HepG2 (cell line): ENCODE data around the gene HNRNPAB. TPM values are rescaled to one million over a fixed set of nuclear protein-coding genes. Genes with fewer than 3 reads are reported as not detected.

Source experiments
- ATAC-seq: fragments of 200-7000 bp; cut with Tn5 transposase; 3 replicates; pipeline ENCODE4 v1.9.1; 2020; ENCODE audit warnings: mild to moderate bottlenecking, moderate library complexity
- BruUV-seq: library from RNA; stranded (reverse); fragments of 400-500 nt; replicated peaks from 2 replicates; lab custom pipeline; 2021; lab: Mats Ljungman, UMichigan
- CTCF ChIA-PET: fragments of 300-600 bp; formaldehyde crosslinking; extraction: SDS; loops from one replicate; lab custom pipeline; 2021; ENCODE audit warnings: low total read pairs, inconsistent platforms, low intra/inter-chr PET ratio; lab: Yijun Ruan, JAX
- POLR2A ChIA-PET: fragments of 350-600 bp; sonication (Branson Sonifier 250); formaldehyde crosslinking; loops from one replicate; lab custom pipeline; 2020; ENCODE audit warnings: antibody characterized with exemption, inconsistent platforms; lab: Yijun Ruan, JAX
- DNase-seq: peaks from one replicate; pipeline ENCODE4 v3.0.0-alpha.2; 2015; ENCODE audit warnings: low spot score
- FAIRE-seq: peaks from 3 replicates; lab custom pipeline; 2011; peaks lifted over from hg19 to GRCh38; lab: Jason Lieb, UNC
- H2AFZ ChIP-seq: one replicate; pipeline ENCODE4 v1.6.1; 2011; ENCODE audit warnings: low read length, inconsistent platforms
- H3K27ac ChIP-seq: fragments of 300-600 bp; 3 replicates; pipeline ENCODE4 v1.8.0; 2011; ENCODE audit warnings: mixed run types, mild to moderate bottlenecking, mixed read lengths, low read length, inconsistent platforms; ENCODE audit not compliant: insufficient read depth; ENCODE audit errors: extremely low read length
- H3K27me3 ChIP-seq, 2 experiments: fragments of 200-600 bp in 1 of 2; 2 replicates in 1 of 2; 3 replicates in 1 of 2; pipeline versions ENCODE4 v1.6.0 to v1.8.0; 2011; ENCODE audit warnings: low read length in 2 of 2, mild to moderate bottlenecking in 2 of 2, moderate library complexity in 2 of 2, inconsistent platforms in 1 of 2; ENCODE audit not compliant: insufficient read depth in 2 of 2, control insufficient read depth in 1 of 2
- H3K36me3 ChIP-seq, 2 experiments: fragments of 200-600 bp in 1 of 2; replicated peaks in 1 of 2; 2 replicates in 1 of 2; 3 replicates in 1 of 2; pipeline versions ENCODE4 v1.5.1 to v1.8.0; 2011; ENCODE audit warnings: low read length in 2 of 2, inconsistent platforms in 1 of 2; ENCODE audit not compliant: insufficient read depth in 2 of 2, control insufficient read depth in 1 of 2
- H3K4me1 ChIP-seq: 2 replicates; pipeline ENCODE4 v1.5.1; 2012; ENCODE audit warnings: low read length, inconsistent platforms; ENCODE audit not compliant: insufficient read depth
- H3K4me2 ChIP-seq: 2 replicates; pipeline ENCODE4 v1.6.0; 2011; ENCODE audit warnings: low read depth, low read length, inconsistent platforms
- H3K4me3 ChIP-seq, 3 experiments: fragments of 200-600 bp in 1 of 3; sonication (generic), shearing (Covaris generic) in 1 of 3; replicated peaks in 1 of 3; 2 replicates each; pipeline ENCODE4 v1.5.1; 2011 to 2016; ENCODE audit warnings: low read length in 3 of 3, inconsistent platforms in 2 of 3, low read depth in 2 of 3, mild to moderate bottlenecking in 2 of 3, control low read depth in 1 of 3, mixed read lengths in 1 of 3; ENCODE audit not compliant: insufficient read depth in 1 of 3
- H3K79me2 ChIP-seq: one replicate; pipeline ENCODE4 v1.6.1; 2011; ENCODE audit warnings: low read length, inconsistent platforms; ENCODE audit not compliant: insufficient read depth
- H3K9ac ChIP-seq: 2 replicates; pipeline ENCODE4 v1.6.0; 2011; ENCODE audit warnings: mild to moderate bottlenecking, low read depth, low read length, inconsistent platforms; ENCODE audit not compliant: insufficient read depth
- H3K9me3 ChIP-seq: 2 replicates; pipeline ENCODE4 v1.5.1; 2012; ENCODE audit warnings: mild to moderate bottlenecking, low read length
- H4K20me1 ChIP-seq: 2 replicates; pipeline ENCODE4 v1.6.0; 2011; ENCODE audit warnings: inconsistent platforms, mild to moderate bottlenecking, low read length, moderate library complexity; ENCODE audit not compliant: insufficient read depth
- AGO2 ChIP-seq: fragments of 200-400 bp; formaldehyde crosslinking; optimal IDR thresholded peaks from 2 replicates; pipeline ENCODE3; 2017; ENCODE audit warnings: mild to moderate bottlenecking, low read depth, low read length, moderate library complexity
- CENPX ChIP-seq: sonication (generic); formaldehyde crosslinking; IDR thresholded peaks from 2 replicates; pipeline ENCODE4 v1.9.0; 2021; ENCODE audit warnings: mild to moderate bottlenecking, missing genetic modification reagents, moderate library complexity
- PAF1 ChIP-seq: IDR thresholded peaks from 2 replicates; pipeline ENCODE4 v1.6.1; 2016; ENCODE audit warnings: missing genetic modification reagents, missing compliant biosample characterization
- POLR2A ChIP-seq, 2 experiments: IDR thresholded peaks; 2 replicates each; pipeline ENCODE4 v1.6.1; 2011; ENCODE audit warnings: low read depth in 2 of 2, low read length in 2 of 2, mild to moderate bottlenecking in 1 of 2, moderate library complexity in 1 of 2; ENCODE audit not compliant: insufficient read depth in 1 of 2
- ZNF280D ChIP-seq: sonication (generic); formaldehyde crosslinking; IDR thresholded peaks from 2 replicates; pipeline ENCODE4 v1.5.1; 2020; ENCODE audit warnings: mild to moderate bottlenecking, missing genetic modification reagents
- ZNF839 ChIP-seq: sonication (generic); formaldehyde crosslinking; IDR thresholded peaks from 2 replicates; pipeline ENCODE4 v1.4.0; 2020; ENCODE audit warnings: missing genetic modification reagents, mild to moderate bottlenecking, borderline replicate concordance
- WGBS: methylation state at CpG from one replicate; pipeline ENCODE4 v1.1.6; 2017; ENCODE audit warnings: low lambda C conversion rate; 5-methylcytosine and 5-hydroxymethylcytosine counted together
- in situ Hi-C: cut with HindIII; loops from 2 replicates; pipeline ENCODE4 v1.10.0; 2017; ENCODE audit warnings: low pct_unique_long_range_greater_than_20kb; ENCODE audit not compliant: extremely low pct_ligation_motif_present
- intact Hi-C: fragments of 100-400 bp; cut with micrococcal nuclease; formaldehyde crosslinking; loops from one replicate; pipeline ENCODE4 v1.10.0; 2022; ENCODE audit not compliant: unreplicated experiment
- polyA plus RNA-seq, 8 experiments: library from polyadenylated mRNA; depleted of rRNA in 3 of 8; stranded (reverse) in 7 of 8; unstranded in 1 of 8; fragments of >200 nt; fragmentation: Illumina TruSeq in 4 of 8; extraction: Trizol in 4 of 8; gene quantifications; 2 replicates each; pipeline versions ENCODE4 v1.2.1 to v1.2.3, GENCODE V29; 2011 to 2016; ENCODE audit warnings: low read depth in 4 of 8, missing spikeins in 1 of 8, mixed read lengths in 1 of 8; ENCODE audit not compliant: insufficient read depth in 1 of 8
- total RNA-seq, 5 experiments: library from RNA; depleted of rRNA; stranded (reverse); fragments of >200 nt; fragmentation: Illumina TruSeq; extraction: Trizol; gene quantifications; 2 replicates each; pipeline ENCODE4 v1.2.3, GENCODE V29; 2016; ENCODE audit warnings: low read depth in 1 of 5

HNRNPAB gene
- total and polyA plus RNA-seq, 2 of the 13 experiments (the other 11 are each of a cell fraction or from before 2014, with no cell fraction given): 62.6 to 111 TPM

- Histone ChIP-seq H3K27me3 (no peaks in the 10 kb centered on the region), H3K27ac (no peak overlapping the region), H2AFZ (no peak overlapping the region), H4K20me1 (no peaks in the 10 kb centered on the region), H3K4me3 (no peak overlapping the region), H3K9me3 (no peaks in the 10 kb centered on the region), H3K79me2 (no peaks in the 10 kb centered on the region), H3K4me1 (no peaks in the 10 kb centered on the region), H3K36me3 (peaks cover 7 to 13% of the 10 kb centered on the region in 2 experiments; a peak in 4 of 5 replicates), H3K4me2 (no peak overlapping the region), H3K9ac (no peak overlapping the region)
- FAIRE-seq (no peak), DNase-seq (no peak), ATAC-seq (peak; percentile 6; the same call in 2 of the 3 replicates)
- intact Hi-C loops (no loop called here), in situ Hi-C loops (no loop called here)
- no TSS peak for BruUV-seq
- 94% methylated on average over 4 of the region's 5 CpGs for WGBS
- ChIA-PET CTCF (no interaction called here), POLR2A (interaction anchor here (1.0 to 1.3 kb wide), 2 partner anchors 9 to 11 kb away, joined by 3 to 4 read pairs; partner anchors contain the start of gene PHYKPL)
- TF ChIP-seq POLR2A (IDR thresholded peaks at IDR 0.05; ENCODE audit: insufficient read depth in 1 of 2, low read depth in 2 of 2, low read length in 2 of 2): peak; percentile 17 to 23; a peak in 1 of 4 replicates
- no peak for TF ChIP-seq ZNF839 (CRISPR knock-in tag)
- TF ChIP-seq PAF1: 0 out of 2 replicates have a peak, but pooled peaks have one; percentile 49
Observed at GRCh38 chr5:178221853-178222252, 17.5 kb downstream of the HNRNPAB start.

GRCh38 chr5:178222292-178222691, 18.0 kb downstream of the HNRNPAB start:
- 100% methylated on average over 3 of the region's 15 CpGs for WGBS
- no peak overlapping the region for H3K4me2 ChIP-seq
- FAIRE-seq (no peak), ATAC-seq (0 out of 3 replicates have a peak, but pooled peaks have one; percentile 5), DNase-seq (no peak)
- no peaks in the 10 kb centered on the region for H3K4me1 ChIP-seq
- no peak overlapping the region for H3K9ac ChIP-seq
- H3K9me3 ChIP-seq: no peaks in the 10 kb centered on the region
- BruUV-seq: no TSS peak
- no peak overlapping the region for H3K4me3 ChIP-seq
- in situ Hi-C loops: no loop called here
- no peaks in the 10 kb centered on the region for H3K27me3 ChIP-seq
- H2AFZ ChIP-seq: no peak overlapping the region
- peaks cover 7 to 15% of the 10 kb centered on the region in 2 experiments; a peak in 4 of 5 replicates for H3K36me3 ChIP-seq
- ChIA-PET CTCF (no interaction called here), POLR2A (interaction anchor here (1.3 kb wide), 1 partner anchor 10 kb away, joined by 3 read pairs; no protein-coding TSS in a partner anchor)
- H3K79me2 ChIP-seq: no peaks in the 10 kb centered on the region
- TF ChIP-seq ZNF280D (CRISPR knock-in tag) (no peak), CENPX (CRISPR knock-in tag) (no peak), AGO2 (peak; percentile 55)
- intact Hi-C loops: no loop called here
- no peak overlapping the region for H3K27ac ChIP-seq
- H4K20me1 ChIP-seq: no peaks in the 10 kb centered on the region
